ENCODE measurements around the gene TCERG1L.

- TF ChIP-seq, protein P1, sequence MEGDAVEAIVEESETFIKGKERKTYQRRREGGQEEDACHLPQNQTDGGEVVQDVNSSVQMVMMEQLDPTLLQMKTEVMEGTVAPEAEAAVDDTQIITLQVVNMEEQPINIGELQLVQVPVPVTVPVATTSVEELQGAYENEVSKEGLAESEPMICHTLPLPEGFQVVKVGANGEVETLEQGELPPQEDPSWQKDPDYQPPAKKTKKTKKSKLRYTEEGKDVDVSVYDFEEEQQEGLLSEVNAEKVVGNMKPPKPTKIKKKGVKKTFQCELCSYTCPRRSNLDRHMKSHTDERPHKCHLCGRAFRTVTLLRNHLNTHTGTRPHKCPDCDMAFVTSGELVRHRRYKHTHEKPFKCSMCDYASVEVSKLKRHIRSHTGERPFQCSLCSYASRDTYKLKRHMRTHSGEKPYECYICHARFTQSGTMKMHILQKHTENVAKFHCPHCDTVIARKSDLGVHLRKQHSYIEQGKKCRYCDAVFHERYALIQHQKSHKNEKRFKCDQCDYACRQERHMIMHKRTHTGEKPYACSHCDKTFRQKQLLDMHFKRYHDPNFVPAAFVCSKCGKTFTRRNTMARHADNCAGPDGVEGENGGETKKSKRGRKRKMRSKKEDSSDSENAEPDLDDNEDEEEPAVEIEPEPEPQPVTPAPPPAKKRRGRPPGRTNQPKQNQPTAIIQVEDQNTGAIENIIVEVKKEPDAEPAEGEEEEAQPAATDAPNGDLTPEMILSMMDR (IDR thresholded peaks at IDR 0.05; ENCODE audit: insufficient read depth, low read length): no peak
- TF ChIP-seq POLR2AphosphoS5 (IDR thresholded peaks at IDR 0.05; ENCODE audit: low read depth) (no peak), GABPA (IDR thresholded peaks at IDR 0.05; ENCODE audit: low read depth) (no peak), REST (IDR thresholded peaks at IDR 0.05; ENCODE audit: insufficient replicate concordance, low read depth) (no peak)
These were observed 2.6 kb upstream of the TCERG1L start for GRCh38 chr10:131314148-131314547.
